ENCODE data around the gene RELT.
"Not testable (repeated sequence)": the region's sequence is repeated elsewhere in the genome, so short reads cannot be mapped to it uniquely, and the experiment has no call there.

The RELT gene

GRCh38 chr11:73425108-73425507 lies 48.9 kb downstream of the RELT start:
- Histone ChIP-seq H3K36me3 (ENCODE audit: insufficient read depth, low read length) (no peaks in the 10 kb centered on the region), H3K9ac (ENCODE audit: insufficient read length) (no peak overlapping the region), H3K27ac (no peak overlapping the region), H3K9me3 (ENCODE audit: low read depth, low read length) (no peaks in the 10 kb centered on the region), H3K4me3 (no peak overlapping the region)
- DNase-seq (ENCODE audit: low read depth, low spot score) = no peak
- TF ChIP-seq EZH2 (IDR thresholded peaks at IDR 0.05) = no peak
- TF ChIP-seq FOXP2 (optimal IDR thresholded peaks at IDR 0.05; ENCODE audit: control extremely low read depth, extremely low read length, insufficient read depth) = no peak
- TF ChIP-seq POLR2AphosphoS5 (IDR thresholded peaks at IDR 0.05; ENCODE audit: borderline replicate concordance, low read depth, low read length) = no peak

GRCh38 chr11:73426219-73426850 lies 50.1 kb downstream of the RELT start:
- Histone ChIP-seq H3K9me3 (ENCODE audit: low read depth, low read length) (no peaks in the 10 kb centered on the region), H3K27ac (no peak overlapping the region), H3K9ac (ENCODE audit: insufficient read length) (no peak overlapping the region), H3K4me3 (no peak overlapping the region), H3K36me3 (ENCODE audit: insufficient read depth, low read length) (no peaks in the 10 kb centered on the region)
- TF ChIP-seq FOXP2 (optimal IDR thresholded peaks at IDR 0.05; ENCODE audit: control extremely low read depth, extremely low read length, insufficient read depth) = no peak
- TF ChIP-seq POLR2AphosphoS5 (IDR thresholded peaks at IDR 0.05; ENCODE audit: borderline replicate concordance, low read depth, low read length) = no peak
- TF ChIP-seq EZH2 (IDR thresholded peaks at IDR 0.05) = no peak
- DNase-seq (ENCODE audit: low read depth, low spot score) = no peak

- no peak for TF ChIP-seq FOXP2 (optimal IDR thresholded peaks at IDR 0.05; ENCODE audit: control extremely low read depth, extremely low read length, insufficient read depth)
- no peak for TF ChIP-seq POLR2AphosphoS5 (IDR thresholded peaks at IDR 0.05; ENCODE audit: borderline replicate concordance, low read depth, low read length)
- no peak for TF ChIP-seq EZH2 (IDR thresholded peaks at IDR 0.05)
- Histone ChIP-seq H3K9ac (ENCODE audit: insufficient read length) (no peak overlapping the region), H3K4me3 (no peak overlapping the region), H3K27ac (no peak overlapping the region), H3K9me3 (ENCODE audit: low read depth, low read length) (no peaks in the 10 kb centered on the region), H3K36me3 (ENCODE audit: insufficient read depth, low read length) (no peaks in the 10 kb centered on the region)
- no peak for DNase-seq (ENCODE audit: low read depth, low spot score)
Observed at GRCh38 chr11:73428227-73428626, 52.0 kb downstream of the RELT start.

GRCh38 chr11:73428699-73429098 lies 52.5 kb downstream of the RELT start:
- H3K4me3 ChIP-seq = no peak overlapping the region
- no peak for DNase-seq (ENCODE audit: low read depth, low spot score)
- H3K9me3 ChIP-seq (ENCODE audit: low read depth, low read length) = no peaks in the 10 kb centered on the region
- no peak for TF ChIP-seq EZH2 (IDR thresholded peaks at IDR 0.05)
- no peak for TF ChIP-seq FOXP2 (optimal IDR thresholded peaks at IDR 0.05; ENCODE audit: control extremely low read depth, extremely low read length, insufficient read depth)
- no peak for TF ChIP-seq POLR2AphosphoS5 (IDR thresholded peaks at IDR 0.05; ENCODE audit: borderline replicate concordance, low read depth, low read length)
- no peaks in the 10 kb centered on the region for H3K36me3 ChIP-seq (ENCODE audit: insufficient read depth, low read length)
- no peak overlapping the region for H3K27ac ChIP-seq
- no peak overlapping the region for H3K9ac ChIP-seq (ENCODE audit: insufficient read length)

DNA sequence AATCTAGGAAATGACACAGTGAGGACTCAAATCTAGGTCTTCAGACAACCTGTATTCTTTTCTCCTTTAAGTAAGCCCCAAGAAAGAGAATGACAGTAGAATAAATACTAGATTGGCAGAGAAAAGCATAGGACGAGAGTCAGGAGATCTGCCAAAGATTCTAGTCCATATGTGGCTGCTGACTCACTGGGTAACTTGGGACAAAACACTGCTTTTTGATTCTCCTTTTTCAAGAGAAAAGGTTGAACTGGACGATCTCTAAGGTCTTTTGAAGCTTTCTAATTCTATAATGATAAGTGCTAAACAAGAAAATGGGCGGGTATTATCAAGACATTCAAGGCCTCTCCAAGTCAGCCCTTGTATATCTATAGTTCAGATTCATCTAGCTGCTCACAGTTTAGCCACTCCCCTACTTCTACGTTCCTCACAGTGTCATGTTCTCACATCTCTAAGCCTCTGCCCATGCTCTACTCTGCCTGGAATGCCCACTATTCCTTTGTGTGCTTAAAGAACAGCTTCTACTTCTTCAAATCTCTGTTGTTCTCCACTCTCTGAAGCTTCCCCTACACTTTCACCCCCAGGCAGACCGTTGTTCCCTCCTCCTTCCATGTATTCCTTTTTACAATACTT lies 53.0 kb downstream of the RELT start:
- TF ChIP-seq EZH2 (IDR thresholded peaks at IDR 0.05) = no peak
- TF ChIP-seq FOXP2 (optimal IDR thresholded peaks at IDR 0.05; ENCODE audit: control extremely low read depth, extremely low read length, insufficient read depth) = no peak
- no peak for TF ChIP-seq POLR2AphosphoS5 (IDR thresholded peaks at IDR 0.05; ENCODE audit: borderline replicate concordance, low read depth, low read length)
- H3K9ac ChIP-seq (ENCODE audit: insufficient read length) = no peak overlapping the region
- DNase-seq (ENCODE audit: low read depth, low spot score) = no peak
- H3K27ac ChIP-seq = no peak overlapping the region
- H3K36me3 ChIP-seq (ENCODE audit: insufficient read depth, low read length) = no peaks in the 10 kb centered on the region
- H3K4me3 ChIP-seq = no peak overlapping the region
- H3K9me3 ChIP-seq (ENCODE audit: low read depth, low read length) = no peaks in the 10 kb centered on the region

DNA sequence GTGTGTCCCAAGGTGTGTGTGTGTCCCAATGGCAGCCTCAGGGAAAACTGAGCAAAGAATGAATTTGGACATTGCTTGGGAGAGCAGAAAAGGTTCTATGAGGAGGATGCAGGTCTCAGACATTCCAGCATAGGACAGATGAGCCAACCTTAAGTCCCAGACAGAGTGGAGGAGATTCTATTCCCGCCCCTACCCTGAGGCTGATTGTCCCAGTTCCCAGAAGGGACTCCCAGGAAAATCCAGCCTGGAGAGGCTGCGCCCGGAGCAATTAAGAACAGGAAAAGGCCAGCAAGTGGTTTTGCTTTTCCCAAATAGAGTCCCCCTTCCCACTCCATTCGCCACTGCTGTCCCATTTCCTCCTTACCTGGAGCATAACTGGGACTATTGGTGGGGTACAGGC lies 54.1 kb downstream of the RELT start:
- no peak overlapping the region for H3K27ac ChIP-seq
- no peak overlapping the region for H3K9ac ChIP-seq (ENCODE audit: insufficient read length)
- no peaks in the 10 kb centered on the region for H3K9me3 ChIP-seq (ENCODE audit: low read depth, low read length)
- TF ChIP-seq EZH2 (IDR thresholded peaks at IDR 0.05) (no peak), POLR2AphosphoS5 (IDR thresholded peaks at IDR 0.05; ENCODE audit: borderline replicate concordance, low read depth, low read length) (no peak), FOXP2 (optimal IDR thresholded peaks at IDR 0.05; ENCODE audit: control extremely low read depth, extremely low read length, insufficient read depth) (no peak)
- no peaks in the 10 kb centered on the region for H3K36me3 ChIP-seq (ENCODE audit: insufficient read depth, low read length)
- no peak overlapping the region for H3K4me3 ChIP-seq
- no peak for DNase-seq (ENCODE audit: low read depth, low spot score)

DNA sequence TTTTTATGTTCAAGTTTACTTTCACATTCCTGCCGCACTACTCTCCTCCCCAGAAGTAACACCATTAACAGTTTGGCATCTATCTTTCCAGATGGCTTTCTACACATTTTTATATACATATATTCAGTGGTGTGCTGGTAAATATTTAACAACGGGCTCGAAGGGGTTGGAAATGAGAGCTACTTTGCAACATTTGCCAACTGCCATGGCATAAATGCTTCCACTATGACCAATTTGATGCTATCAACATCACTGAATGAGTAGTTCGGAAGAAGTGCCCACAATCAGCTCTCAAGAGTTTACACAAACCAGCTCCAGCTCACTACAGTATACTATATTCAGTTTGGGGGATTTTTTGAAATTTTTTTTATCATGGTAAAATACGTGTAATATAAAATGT lies 55.2 kb downstream of the RELT start:
- Histone ChIP-seq H3K9ac (ENCODE audit: insufficient read length) (no peak overlapping the region), H3K36me3 (ENCODE audit: insufficient read depth, low read length) (no peaks in the 10 kb centered on the region), H3K27ac (no peak overlapping the region), H3K4me3 (no peak overlapping the region), H3K9me3 (ENCODE audit: low read depth, low read length) (no peaks in the 10 kb centered on the region)
- TF ChIP-seq POLR2AphosphoS5 (IDR thresholded peaks at IDR 0.05; ENCODE audit: borderline replicate concordance, low read depth, low read length) = no peak
- no peak for TF ChIP-seq EZH2 (IDR thresholded peaks at IDR 0.05)
- no peak for TF ChIP-seq FOXP2 (optimal IDR thresholded peaks at IDR 0.05; ENCODE audit: control extremely low read depth, extremely low read length, insufficient read depth)
- no peak for DNase-seq (ENCODE audit: low read depth, low spot score)

DNA sequence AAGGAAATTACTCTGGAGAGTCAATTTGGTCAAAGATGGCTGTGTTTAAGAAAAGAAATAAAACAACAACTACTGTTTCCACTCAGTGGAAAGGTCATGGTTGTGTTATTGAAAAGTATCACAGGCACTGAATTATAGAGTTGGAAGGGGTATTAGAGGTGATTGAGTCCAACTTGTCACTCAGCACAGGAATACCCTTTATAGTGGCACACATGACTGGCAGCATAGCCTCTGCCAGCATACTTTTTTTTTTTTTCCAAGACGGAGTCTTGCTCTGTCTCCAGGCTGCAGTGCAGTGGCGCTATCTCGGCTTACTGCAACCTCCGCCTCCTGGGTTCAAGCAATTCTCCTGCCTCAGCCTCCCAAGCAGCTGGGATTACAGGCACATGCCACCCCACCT lies 60.7 kb downstream of the RELT start:
- not testable (repeated sequence) for H3K36me3 ChIP-seq (ENCODE audit: insufficient read depth, low read length); H3K9me3 ChIP-seq (ENCODE audit: low read depth, low read length); H3K4me3 ChIP-seq; H3K27ac ChIP-seq; DNase-seq (ENCODE audit: low read depth, low spot score); H3K9ac ChIP-seq (ENCODE audit: insufficient read length)

All from SK-N-MC (cell line).